ENCODE measurements around the gene TAOK1.

TAOK1 gene

GRCh38 chr17:29582772-29583171 is 192.6 kb downstream of the TAOK1 start:
- Histone ChIP-seq H3K9me3 (ENCODE audit: low read length) (no peaks in the 10 kb centered on the region), H2AFZ (ENCODE audit: low read depth, low read length) (no peak overlapping the region), H3K27me3 (ENCODE audit: insufficient read depth, low read length) (no peaks in the 10 kb centered on the region), H3K4me1 (ENCODE audit: insufficient read depth, low read length) (peaks cover 28% of the 10 kb centered on the region), H3K36me3 (ENCODE audit: insufficient read depth, low read length) (peaks cover 31% of the 10 kb centered on the region), H3K4me3 (ENCODE audit: low read length) (no peak overlapping the region)

GRCh38 chr17:29583324-29584248 is 193.4 kb downstream of the TAOK1 start:
- H3K36me3 ChIP-seq (ENCODE audit: insufficient read depth, low read length), result peaks cover 25% of the 10 kb centered on the region
- peaks cover 36% of the 10 kb centered on the region for H3K4me1 ChIP-seq (ENCODE audit: insufficient read depth, low read length)
- H3K27me3 ChIP-seq (ENCODE audit: insufficient read depth, low read length), result no peaks in the 10 kb centered on the region
- no peaks in the 10 kb centered on the region for H3K9me3 ChIP-seq (ENCODE audit: low read length)
- no peak overlapping the region for H3K4me3 ChIP-seq (ENCODE audit: low read length)
- no peak overlapping the region for H2AFZ ChIP-seq (ENCODE audit: low read depth, low read length)

- no peaks in the 10 kb centered on the region for H3K9me3 ChIP-seq (ENCODE audit: low read length)
- H3K36me3 ChIP-seq (ENCODE audit: insufficient read depth, low read length), result peaks cover 21% of the 10 kb centered on the region
- no peak overlapping the region for H2AFZ ChIP-seq (ENCODE audit: low read depth, low read length)
- H3K4me3 ChIP-seq (ENCODE audit: low read length), result no peak overlapping the region
- peaks cover 36% of the 10 kb centered on the region for H3K4me1 ChIP-seq (ENCODE audit: insufficient read depth, low read length)
- no peaks in the 10 kb centered on the region for H3K27me3 ChIP-seq (ENCODE audit: insufficient read depth, low read length)
Measured at GRCh38 chr17:29584452-29585079, 194.4 kb downstream of the TAOK1 start.

GRCh38 chr17:29585080-29585751 is 195.1 kb downstream of the TAOK1 start:
- no peaks in the 10 kb centered on the region for H3K27me3 ChIP-seq (ENCODE audit: insufficient read depth, low read length)
- H3K4me3 ChIP-seq (ENCODE audit: low read length), result no peak overlapping the region
- H2AFZ ChIP-seq (ENCODE audit: low read depth, low read length), result no peak overlapping the region
- peaks cover 21% of the 10 kb centered on the region for H3K36me3 ChIP-seq (ENCODE audit: insufficient read depth, low read length)
- H3K9me3 ChIP-seq (ENCODE audit: low read length), result no peaks in the 10 kb centered on the region
- peaks cover 42% of the 10 kb centered on the region for H3K4me1 ChIP-seq (ENCODE audit: insufficient read depth, low read length)

GRCh38 chr17:29586676-29587469 is 196.7 kb downstream of the TAOK1 start:
- Histone ChIP-seq H3K27me3 (ENCODE audit: insufficient read depth, low read length) (no peaks in the 10 kb centered on the region), H2AFZ (ENCODE audit: low read depth, low read length) (no peak overlapping the region), H3K36me3 (ENCODE audit: insufficient read depth, low read length) (peaks cover 16% of the 10 kb centered on the region), H3K4me1 (ENCODE audit: insufficient read depth, low read length) (peaks cover 49% of the 10 kb centered on the region), H3K4me3 (ENCODE audit: low read length) (no peak overlapping the region), H3K9me3 (ENCODE audit: low read length) (no peaks in the 10 kb centered on the region)

GRCh38 chr17:29587591-29587990 is 197.4 kb downstream of the TAOK1 start:
- Histone ChIP-seq H2AFZ (ENCODE audit: low read depth, low read length) (no peak overlapping the region), H3K27me3 (ENCODE audit: insufficient read depth, low read length) (no peaks in the 10 kb centered on the region), H3K9me3 (ENCODE audit: low read length) (no peaks in the 10 kb centered on the region), H3K4me1 (ENCODE audit: insufficient read depth, low read length) (peaks cover 57% of the 10 kb centered on the region), H3K36me3 (ENCODE audit: insufficient read depth, low read length) (peaks cover 8% of the 10 kb centered on the region), H3K4me3 (ENCODE audit: low read length) (peak overlapping the region; percentile 94)

- Histone ChIP-seq H2AFZ (ENCODE audit: low read depth, low read length) (no peak overlapping the region), H3K4me3 (ENCODE audit: low read length) (peak overlapping the region; percentile 94), H3K9me3 (ENCODE audit: low read length) (no peaks in the 10 kb centered on the region), H3K4me1 (ENCODE audit: insufficient read depth, low read length) (peaks cover 59% of the 10 kb centered on the region), H3K36me3 (ENCODE audit: insufficient read depth, low read length) (peaks cover 4% of the 10 kb centered on the region), H3K27me3 (ENCODE audit: insufficient read depth, low read length) (no peaks in the 10 kb centered on the region)
Measured at GRCh38 chr17:29588017-29588561, 197.9 kb downstream of the TAOK1 start.

- peaks cover 59% of the 10 kb centered on the region for H3K4me1 ChIP-seq (ENCODE audit: insufficient read depth, low read length)
- H3K27me3 ChIP-seq (ENCODE audit: insufficient read depth, low read length), result no peaks in the 10 kb centered on the region
- no peaks in the 10 kb centered on the region for H3K36me3 ChIP-seq (ENCODE audit: insufficient read depth, low read length)
- no peaks in the 10 kb centered on the region for H3K9me3 ChIP-seq (ENCODE audit: low read length)
- H3K4me3 ChIP-seq (ENCODE audit: low read length), result peak overlapping the region; percentile 94
- no peak overlapping the region for H2AFZ ChIP-seq (ENCODE audit: low read depth, low read length)
Measured at GRCh38 chr17:29588562-29589411, 198.6 kb downstream of the TAOK1 start.

GRCh38 chr17:29589524-29590410 is 199.6 kb downstream of the TAOK1 start, which contains the start of gene GIT1:
Gene GIT1 (minus strand): TSS chr17:29589648. CDS start chr17:29589378, 270 bp downstream.
- Histone ChIP-seq H3K27me3 (ENCODE audit: insufficient read depth, low read length) (no peaks in the 10 kb centered on the region), H3K4me3 (ENCODE audit: low read length) (peak within 1 kb of the TSS; percentile 94), H3K9me3 (ENCODE audit: low read length) (no peaks in the 10 kb centered on the region), H3K36me3 (ENCODE audit: insufficient read depth, low read length) (no peaks in the 10 kb centered on the region), H3K4me1 (ENCODE audit: insufficient read depth, low read length) (peaks cover 63% of the 10 kb centered on the region), H2AFZ (ENCODE audit: low read depth, low read length) (peak within 1 kb of the TSS; percentile 15)

- H3K9me3 ChIP-seq (ENCODE audit: low read length), result no peaks in the 10 kb centered on the region
- peak overlapping the region; percentile 69 for H2AFZ ChIP-seq (ENCODE audit: low read depth, low read length)
- no peaks in the 10 kb centered on the region for H3K27me3 ChIP-seq (ENCODE audit: insufficient read depth, low read length)
- H3K4me1 ChIP-seq (ENCODE audit: insufficient read depth, low read length), result peaks cover 59% of the 10 kb centered on the region
- peak overlapping the region; percentile 55 for H3K4me3 ChIP-seq (ENCODE audit: low read length)
- H3K36me3 ChIP-seq (ENCODE audit: insufficient read depth, low read length), result no peaks in the 10 kb centered on the region
Measured at GRCh38 chr17:29590411-29591145, 200.4 kb downstream of the TAOK1 start.
